ENCODE results near the gene HDAC7.

HDAC7 gene

GRCh38 chr12:47793015-47793681, 26.6 kb downstream of the HDAC7 start:
- no peak for DNase-seq (ENCODE audit: low spot score)

DNA sequence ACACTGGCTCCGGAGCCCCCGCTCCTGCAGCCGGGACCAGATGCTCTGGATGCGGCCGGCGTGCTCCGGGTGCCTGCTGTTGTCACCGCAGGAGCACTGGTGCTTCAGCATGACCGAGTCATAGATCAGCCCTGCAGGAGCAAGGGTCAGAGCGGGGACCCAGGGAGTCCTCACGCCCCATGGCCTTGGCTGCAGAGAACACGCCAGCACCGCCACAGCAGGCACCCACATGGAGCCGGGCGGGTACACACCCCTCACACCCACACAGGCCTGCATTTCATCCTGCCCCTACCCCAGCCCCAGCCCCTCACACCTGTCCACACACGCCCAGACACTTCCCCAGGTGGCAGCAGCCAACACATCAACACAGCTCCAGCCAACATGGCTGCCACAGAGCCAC, 27.8 kb downstream of the HDAC7 start:
- no peak for DNase-seq (ENCODE audit: low spot score)

DNA sequence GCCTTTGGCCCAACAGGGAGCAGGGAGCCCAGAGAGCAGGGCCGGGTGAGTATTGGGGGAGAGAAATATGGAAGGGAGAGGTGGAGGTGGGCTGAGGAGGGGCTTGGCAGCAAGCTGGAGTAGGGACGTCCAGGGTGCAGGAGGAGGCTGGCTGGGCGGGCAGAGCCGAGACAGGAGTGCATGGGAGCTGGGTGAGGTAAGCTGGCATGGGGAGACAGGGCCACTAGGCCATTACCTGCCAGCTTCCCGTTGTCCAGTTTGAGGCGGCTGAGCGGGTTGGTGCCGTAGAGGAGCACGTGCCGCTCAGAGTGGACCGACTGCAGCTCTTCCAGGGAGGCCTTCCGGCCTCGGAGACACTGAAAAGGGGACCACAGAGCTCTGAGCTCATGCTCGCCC, 28.4 kb downstream of the HDAC7 start:
- no peak for DNase-seq (ENCODE audit: low spot score)

- DNase-seq (ENCODE audit: low spot score) = no peak
These were observed 28.9 kb downstream of the HDAC7 start for GRCh38 chr12:47790676-47791350.

DNA sequence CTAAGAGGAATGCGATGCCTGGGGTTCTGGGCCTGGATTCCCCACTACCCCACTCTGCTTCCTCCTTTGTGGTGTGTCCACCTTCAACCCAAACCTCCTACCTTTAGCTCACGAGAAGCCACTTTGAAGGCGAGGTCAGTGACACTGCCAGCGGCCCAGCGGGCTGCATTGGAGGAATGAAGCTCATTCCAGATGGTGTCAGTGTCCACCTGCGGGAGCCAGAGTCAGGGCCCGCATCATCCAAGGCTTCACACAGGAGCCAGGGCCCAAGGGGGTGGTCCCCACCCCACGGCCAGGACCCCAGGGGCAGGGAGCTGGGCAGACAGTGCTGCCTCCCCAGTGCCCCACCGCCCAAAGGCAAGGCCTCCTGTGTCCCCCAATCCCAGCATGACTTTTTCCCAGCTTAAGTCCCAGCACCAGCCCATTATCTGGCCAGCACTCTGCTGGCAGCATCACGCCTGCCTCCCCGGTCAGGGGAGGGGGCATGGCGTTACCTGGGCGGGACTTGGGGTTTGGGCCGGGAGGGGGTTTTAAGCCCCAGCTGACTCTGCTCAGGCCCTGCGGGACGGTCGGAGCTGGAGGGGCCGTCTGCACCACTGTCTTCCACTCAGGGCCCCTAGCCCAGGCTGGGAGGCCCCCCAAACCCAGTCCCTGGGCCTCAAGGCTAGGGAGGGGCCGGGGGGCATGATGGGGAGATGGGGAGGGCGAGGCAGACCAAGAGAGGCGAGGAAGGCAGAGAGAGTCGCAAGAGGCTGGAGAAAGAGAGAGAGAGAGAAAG, 29.8 kb downstream of the HDAC7 start:
- DNase-seq (ENCODE audit: low spot score) = no peak

DNA sequence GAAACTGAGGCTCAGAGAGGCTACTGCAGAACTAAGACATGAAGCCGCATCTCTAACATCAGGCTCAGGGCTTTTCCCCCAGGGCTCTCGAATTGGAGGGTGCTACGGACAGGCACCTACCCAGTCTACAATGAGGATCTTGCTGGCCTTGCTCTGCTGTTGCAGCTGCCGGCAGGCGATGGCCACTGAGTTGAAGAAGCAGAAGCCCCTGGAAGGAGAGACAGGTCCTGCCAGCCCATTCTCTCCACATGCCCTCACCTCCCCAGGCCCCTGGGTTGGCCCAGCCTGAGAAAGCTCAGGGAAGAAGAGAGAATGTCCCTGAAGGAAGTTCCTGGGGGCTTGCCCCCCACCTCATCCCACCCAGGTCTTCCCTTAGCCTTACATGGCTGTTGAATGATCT, 30.6 kb downstream of the HDAC7 start:
- no peak for DNase-seq (ENCODE audit: low spot score)

DNA sequence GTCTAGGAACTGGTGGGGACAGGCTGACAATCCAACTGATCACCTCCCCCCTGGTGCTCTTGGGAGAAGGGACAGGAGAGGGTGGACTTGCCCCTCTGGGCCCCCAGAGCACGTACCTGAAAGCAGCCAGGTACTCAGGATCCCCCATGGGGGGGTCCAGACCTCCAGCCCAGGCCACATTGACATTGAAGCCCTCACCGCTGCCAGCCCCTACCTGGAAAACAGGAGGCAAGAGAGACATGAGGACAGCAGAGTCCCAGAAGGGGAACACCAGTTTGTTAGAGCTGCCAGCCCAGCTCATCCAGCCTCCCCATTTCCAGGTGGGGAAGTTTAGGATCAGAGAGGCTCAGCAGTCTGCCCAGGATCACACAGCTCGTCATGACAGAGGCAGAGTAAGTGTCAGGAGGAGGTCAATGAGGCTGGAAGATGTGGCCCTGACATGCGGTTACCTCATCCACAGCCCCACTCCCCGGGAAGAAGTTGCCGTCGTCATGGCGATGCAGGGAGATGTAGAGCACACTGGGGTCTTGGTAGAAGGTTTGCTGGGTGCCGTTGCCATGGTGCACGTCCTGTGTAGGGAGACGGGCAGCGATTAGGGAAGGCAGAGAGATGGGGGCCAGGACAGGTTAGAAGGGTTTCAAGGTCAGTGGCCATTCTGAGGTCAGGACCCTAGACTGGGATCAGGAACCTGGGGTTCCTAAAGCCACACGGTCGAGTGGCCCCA, 31.9 kb downstream of the HDAC7 start:
- DNase-seq (ENCODE audit: low spot score) = no peak

- DNase-seq (ENCODE audit: low spot score) = no peak
These were observed 32.9 kb downstream of the HDAC7 start for GRCh38 chr12:47786662-47787280.

GRCh38 chr12:47785887-47786661, 33.6 kb downstream of the HDAC7 start:
- no peak for DNase-seq (ENCODE audit: low spot score)

GRCh38 chr12:47785036-47785886, 34.4 kb downstream of the HDAC7 start:
- no peak for DNase-seq (ENCODE audit: low spot score)

- DNase-seq (ENCODE audit: low spot score) = no peak
These were observed 35.6 kb downstream of the HDAC7 start for GRCh38 chr12:47783821-47784819.

DNA sequence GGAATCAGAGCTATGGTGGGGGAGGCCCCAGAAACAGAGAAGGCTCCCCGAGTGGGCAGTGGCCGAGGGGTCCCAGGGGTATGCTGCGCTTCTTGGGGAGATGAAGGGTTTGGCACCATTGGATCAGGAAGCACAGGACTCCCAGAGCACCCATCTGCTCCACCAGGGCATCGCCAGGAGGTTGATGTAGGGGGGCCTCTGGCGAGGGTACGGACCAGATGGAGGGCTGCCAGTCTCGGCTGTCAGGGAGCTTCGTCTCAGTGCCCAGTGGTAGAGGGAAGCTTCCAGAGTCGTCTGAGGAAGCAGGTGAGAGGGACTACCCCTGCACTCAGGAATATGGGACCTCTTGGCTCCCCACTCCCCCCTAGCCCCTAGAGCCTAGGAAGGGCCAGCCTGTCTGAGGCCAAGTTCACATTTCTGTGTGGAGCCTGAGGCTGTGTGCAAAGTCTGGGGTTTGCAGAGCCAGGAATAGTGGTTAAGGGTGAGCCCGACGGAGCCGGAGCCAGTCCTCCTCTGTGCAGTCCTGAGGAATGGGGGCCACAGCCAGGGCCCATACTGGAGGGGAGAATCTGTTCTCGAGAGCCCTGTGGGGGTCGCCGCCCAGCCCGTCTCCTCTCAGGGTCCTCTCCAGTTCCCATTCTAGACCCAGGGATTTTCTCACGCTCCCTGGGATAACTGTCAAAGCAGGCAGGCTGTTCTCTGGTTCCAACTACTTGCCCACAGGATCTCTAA, 36.5 kb downstream of the HDAC7 start:
- DNase-seq (ENCODE audit: low spot score) = no peak

- DNase-seq (ENCODE audit: low spot score) = no peak
These were observed 37.3 kb downstream of the HDAC7 start for GRCh38 chr12:47782372-47782770.

- DNase-seq (ENCODE audit: low spot score) = no peak
These were observed 38.0 kb downstream of the HDAC7 start for GRCh38 chr12:47781479-47782371.

DNA sequence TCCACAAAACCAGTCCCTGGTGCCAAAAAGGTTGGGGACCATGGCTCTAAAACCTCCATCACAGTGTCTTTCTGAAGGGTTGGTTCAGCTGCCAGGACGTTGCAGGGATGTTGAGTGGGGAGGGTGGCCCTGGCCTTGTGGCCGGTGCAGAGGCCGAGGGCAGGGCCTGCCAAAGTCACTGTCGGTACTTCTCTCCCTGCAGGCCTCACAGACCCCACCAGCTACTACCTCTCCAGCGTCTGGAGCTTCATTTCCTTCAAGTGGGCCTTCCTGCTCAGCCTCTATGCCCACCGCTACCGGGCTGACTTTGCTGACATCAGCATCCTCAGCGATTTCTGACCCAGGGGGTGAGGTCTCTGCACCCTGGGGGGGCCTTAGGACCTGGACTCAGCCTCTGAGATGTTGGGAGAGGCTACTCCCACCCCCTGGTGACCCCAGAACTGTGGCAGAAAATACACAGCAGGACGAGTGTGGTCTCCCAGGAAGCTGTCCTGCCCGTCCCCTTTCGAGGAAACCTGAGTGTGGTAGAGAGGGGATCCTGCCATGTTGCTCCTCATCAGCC, 39.7 kb downstream of the HDAC7 start:
- DNase-seq (ENCODE audit: low spot score) = no peak

DNA sequence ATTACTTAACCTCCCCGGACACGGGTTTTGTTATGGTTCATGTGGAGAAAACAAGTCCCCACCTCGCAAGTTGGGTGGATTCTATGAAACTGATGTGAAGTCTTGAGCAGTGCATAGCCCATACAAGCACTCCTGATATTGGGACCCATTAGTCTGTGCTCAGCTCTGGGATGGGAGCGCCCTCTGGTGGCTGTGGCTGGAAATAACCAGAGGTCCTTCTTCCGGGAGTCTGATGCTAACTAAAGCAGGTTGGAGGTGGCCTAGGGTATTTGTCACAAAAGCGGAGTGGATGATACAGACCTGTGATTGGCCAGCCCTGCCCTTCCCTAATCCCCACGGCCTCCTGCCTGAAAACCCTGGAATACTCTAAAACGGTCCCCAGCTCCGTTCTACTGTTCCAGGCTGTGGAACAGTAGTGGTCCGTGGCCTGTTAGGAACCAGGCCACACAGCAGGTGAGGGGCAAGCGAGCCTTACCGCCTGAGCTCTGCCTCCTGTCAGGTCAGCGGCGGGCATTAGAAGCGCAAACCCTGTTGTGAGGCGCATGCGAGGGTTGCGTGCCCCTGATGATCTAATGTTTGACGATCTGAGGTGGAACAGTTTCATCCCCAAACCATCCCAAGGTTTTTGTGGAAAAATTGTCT, 40.3 kb downstream of the HDAC7 start:
- DNase-seq (ENCODE audit: low spot score) = peak; percentile 89

All from AG08396 (cell line).